MCF 10A (cell line): Measurements from ENCODE around the gene TFCP2. TPM values are rescaled to one million over a fixed set of nuclear protein-coding genes. Genes with fewer than 3 reads are reported as not detected.

Experiments
- BruUV-seq: library from RNA; stranded (reverse); fragments of 400-500 nt; replicated peaks from 2 replicates; lab custom pipeline; 2021; lab: Mats Ljungman, UMichigan
- CTCF ChIA-PET: fragments of 300-600 bp; sonication (Branson Sonifier 250); formaldehyde crosslinking; extraction: SDS; loops from one replicate; lab custom pipeline; 2021; ENCODE audit warnings: antibody characterized with exemption, inconsistent platforms; lab: Yijun Ruan, JAX
- POLR2A ChIA-PET: fragments of 300-600, 350-650 bp; sonication (Branson Sonifier 250); formaldehyde crosslinking; extraction: SDS; loops from one replicate; lab custom pipeline; 2020; ENCODE audit warnings: antibody characterized with exemption, inconsistent platforms; lab: Yijun Ruan, JAX
- DNase-seq: peaks from one replicate; pipeline ENCODE4 v3.0.0-alpha.2; 2018; ENCODE audit not compliant: unreplicated experiment
- H3K27ac Mint-ChIP-seq: one replicate; pipeline ENCODE4 v1.8.0; 2022; ENCODE audit warnings: mild to moderate bottlenecking, low read depth, mixed read lengths; ENCODE audit not compliant: unreplicated experiment
- H3K27me3 Mint-ChIP-seq: one replicate; pipeline ENCODE4 v1.8.0; 2022; ENCODE audit warnings: mixed read lengths; ENCODE audit not compliant: insufficient read depth, unreplicated experiment
- H3K36me3 Mint-ChIP-seq: one replicate; pipeline ENCODE4 v1.8.0; 2022; ENCODE audit warnings: mild to moderate bottlenecking, moderate library complexity, mixed read lengths; ENCODE audit not compliant: insufficient read depth, unreplicated experiment
- H3K4me1 Mint-ChIP-seq: one replicate; pipeline ENCODE4 v1.8.0; 2022; ENCODE audit warnings: mixed read lengths; ENCODE audit not compliant: insufficient read depth, unreplicated experiment
- H3K4me3 Mint-ChIP-seq: one replicate; pipeline ENCODE4 v1.8.0; 2022; ENCODE audit warnings: mild to moderate bottlenecking, moderate library complexity, mixed read lengths; ENCODE audit not compliant: unreplicated experiment
- H3K9me3 Mint-ChIP-seq: one replicate; pipeline ENCODE4 v1.8.0; 2022; ENCODE audit warnings: mixed read lengths; ENCODE audit not compliant: unreplicated experiment
- CTCF ChIP-seq: fragments of 200-600 bp; IDR thresholded peaks from one replicate; pipeline ENCODE4 v1.8.0; 2022; ENCODE audit warnings: antibody characterized with exemption, mild to moderate bottlenecking; ENCODE audit not compliant: unreplicated experiment
- intact Hi-C: fragments of 100-400 bp; cut with micrococcal nuclease; formaldehyde crosslinking; loops from 2 replicates; pipeline ENCODE4 v1.14.1; 2022
- total RNA-seq: library from RNA; stranded (reverse); gene quantifications from 2 replicates; pipeline ENCODE4 v1.2.3, GENCODE V29; 2022

Gene TFCP2
- total RNA-seq, 1 experiment from 2014 or later: 34.9 TPM

DNA sequence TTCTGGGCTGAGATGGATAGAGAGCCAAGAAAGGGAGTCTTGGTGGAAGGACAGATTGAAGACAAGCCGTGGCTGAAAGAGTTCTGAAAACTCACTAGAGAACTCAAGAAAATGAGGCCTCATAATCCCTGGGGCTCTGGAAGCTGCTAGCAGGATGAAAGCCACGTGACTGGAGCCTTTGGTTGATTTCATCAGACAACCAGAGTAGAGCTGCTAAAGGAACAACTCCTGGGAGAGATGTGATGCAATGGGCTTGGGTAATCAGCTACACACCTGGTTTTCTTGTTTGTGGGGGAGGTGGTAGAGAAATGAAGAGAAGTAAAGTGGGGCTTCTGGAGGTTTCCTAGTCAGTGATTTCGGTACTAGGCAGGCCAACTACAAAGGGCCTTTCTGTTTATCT, 102.9 kb downstream of the TFCP2 start:
- no TSS peak for BruUV-seq
- Mint-ChIP-seq H3K4me1 (peaks cover 10% of the 10 kb centered on the region), H3K27ac (peak overlapping the region; percentile 83), H3K27me3 (no peaks in the 10 kb centered on the region), H3K9me3 (no peaks in the 10 kb centered on the region), H3K36me3 (peaks cover 99% of the 10 kb centered on the region), H3K4me3 (peak overlapping the region; percentile 35)
- TF ChIP-seq CTCF: no peak
- ChIA-PET POLR2A (interaction anchor here (0.5 to 7.2 kb wide), 19 partner anchors 9 to 1868 kb away, joined by 3 to 70 read pairs (median 5); partner anchors contain the start of genes CSRNP2, DAZAP2, LETMD1 and POU6F1), CTCF (interaction anchor here (0.6 to 1.2 kb wide), 2 partner anchors 12 to 13 kb away, joined by 3 to 4 read pairs; partner anchors contain the start of gene CSRNP2)
- intact Hi-C loops: no loop called here
- DNase-seq: peak; percentile 97

- Mint-ChIP-seq H3K27ac (no peak overlapping the region), H3K4me1 (peaks cover 10% of the 10 kb centered on the region), H3K27me3 (no peaks in the 10 kb centered on the region), H3K4me3 (no peak overlapping the region), H3K36me3 (peaks cover 100% of the 10 kb centered on the region), H3K9me3 (no peaks in the 10 kb centered on the region)
- no peak for TF ChIP-seq CTCF
- ChIA-PET POLR2A (interaction anchor here (1.0 to 3.6 kb wide), 4 partner anchors 11 to 303 kb away, joined by 3 to 14 read pairs (median 4); partner anchors contain the start of gene CSRNP2), CTCF (interaction anchor here (0.6 kb wide), 1 partner anchor 71 kb away, joined by 3 read pairs; no protein-coding TSS in a partner anchor)
- no TSS peak for BruUV-seq
- DNase-seq: no peak
- intact Hi-C loops: no loop called here
Observed at GRCh38 chr12:51067771-51068170, 105.2 kb downstream of the TFCP2 start.

GRCh38 chr12:51067229-51067628, 105.7 kb downstream of the TFCP2 start:
- no peak for TF ChIP-seq CTCF
- no peaks in the 10 kb centered on the region for H3K9me3 Mint-ChIP-seq
- H3K4me1 Mint-ChIP-seq: peaks cover 10% of the 10 kb centered on the region
- H3K36me3 Mint-ChIP-seq: peaks cover 100% of the 10 kb centered on the region
- ChIA-PET CTCF (interaction anchor here (1.7 kb wide), 1 partner anchor 11 kb away, joined by 4 read pairs; no protein-coding TSS in a partner anchor), POLR2A (interaction anchor here (0.6 to 3.6 kb wide), 5 partner anchors 11 to 302 kb away, joined by 3 to 14 read pairs (median 4); partner anchors contain the start of gene CSRNP2)
- intact Hi-C loops: no loop called here
- H3K27me3 Mint-ChIP-seq: no peaks in the 10 kb centered on the region
- BruUV-seq: no TSS peak
- no peak overlapping the region for H3K27ac Mint-ChIP-seq
- H3K4me3 Mint-ChIP-seq: no peak overlapping the region
- DNase-seq: no peak

DNA sequence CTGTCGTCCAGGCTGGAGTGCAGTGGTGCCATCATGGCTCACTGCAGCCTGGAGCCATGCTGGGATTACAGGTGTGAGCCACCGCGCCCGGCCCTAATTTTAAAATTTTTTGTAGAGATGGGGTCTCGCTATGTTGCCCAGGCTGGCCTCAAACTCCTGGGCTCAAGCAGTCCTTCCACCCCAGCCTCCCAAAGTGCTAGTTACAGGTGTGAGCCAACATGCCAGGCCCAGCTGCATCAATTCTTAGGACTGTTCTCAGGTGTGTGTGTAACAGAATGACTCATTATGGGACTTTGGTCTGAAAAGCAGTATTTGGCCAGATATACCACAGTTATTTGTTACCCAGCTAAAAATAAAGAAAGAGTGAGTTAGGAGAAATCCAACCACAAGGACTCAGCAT, 107.4 kb downstream of the TFCP2 start:
- H3K9me3 Mint-ChIP-seq: no peaks in the 10 kb centered on the region
- no peak overlapping the region for H3K4me3 Mint-ChIP-seq
- H3K4me1 Mint-ChIP-seq: peaks cover 8% of the 10 kb centered on the region
- H3K36me3 Mint-ChIP-seq: peaks cover 100% of the 10 kb centered on the region
- no peak overlapping the region for H3K27ac Mint-ChIP-seq
- BruUV-seq: no TSS peak
- no peaks in the 10 kb centered on the region for H3K27me3 Mint-ChIP-seq
- intact Hi-C loops: no loop called here
- DNase-seq: peak; percentile 9
- POLR2A ChIA-PET: interaction anchor here (0.7 to 3.6 kb wide), 2 partner anchors 9 to 13 kb away, joined by 3 to 14 read pairs; no protein-coding TSS in a partner anchor
- CTCF ChIA-PET: interaction anchor here (1.7 kb wide), 1 partner anchor 9 kb away, joined by 4 read pairs; no protein-coding TSS in a partner anchor
- no peak for TF ChIP-seq CTCF
